NCI-H2107 treated with DMSO at 0.1 percent for 48 hours (cell line): ENCODE measurements around the gene MVB12B.
A peak's percentile ranks its signal among the peaks of the same experiment; 100 is the strongest.

Source experiments
- DNase-seq: peaks from one replicate; lab custom pipeline; 2025; ENCODE audit not compliant: unreplicated experiment; lab: John Stamatoyannopoulos, UW

The MVB12B gene

GRCh38 chr9:126515873-126516505, 189.4 kb downstream of the MVB12B start:
- DNase-seq = no peak

- no peak for DNase-seq
Measured at GRCh38 chr9:126516561-126516935, 189.9 kb downstream of the MVB12B start.

- DNase-seq = peak; percentile 16
Measured at GRCh38 chr9:126516936-126517832, 190.6 kb downstream of the MVB12B start.

GRCh38 chr9:126517833-126518356, 191.3 kb downstream of the MVB12B start:
- DNase-seq = no peak

GRCh38 chr9:126518763-126519162, 192.1 kb downstream of the MVB12B start:
- no peak for DNase-seq

- peak; percentile 16 for DNase-seq
Measured at GRCh38 chr9:126519660-126520420, 193.2 kb downstream of the MVB12B start.

- no peak for DNase-seq
Measured at GRCh38 chr9:126520453-126520852, 193.8 kb downstream of the MVB12B start.

- no peak for DNase-seq
Measured at GRCh38 chr9:126521089-126521488, 194.5 kb downstream of the MVB12B start.

GRCh38 chr9:126521551-126521950, 194.9 kb downstream of the MVB12B start:
- no peak for DNase-seq

- no peak for DNase-seq
Measured at GRCh38 chr9:126521976-126522590, 195.5 kb downstream of the MVB12B start.

GRCh38 chr9:126522612-126523356, 196.2 kb downstream of the MVB12B start:
- no peak for DNase-seq

GRCh38 chr9:126523611-126524111, 197.0 kb downstream of the MVB12B start:
- no peak for DNase-seq

- no peak for DNase-seq
Measured at GRCh38 chr9:126524353-126525077, 197.9 kb downstream of the MVB12B start.

- no peak for DNase-seq
Measured at GRCh38 chr9:126526218-126527108, 199.8 kb downstream of the MVB12B start.

GRCh38 chr9:126527109-126527825, 200.6 kb downstream of the MVB12B start:
- no peak for DNase-seq

GRCh38 chr9:126528111-126528510, 201.5 kb downstream of the MVB12B start:
- DNase-seq = no peak

GRCh38 chr9:126528915-126529314, 202.3 kb downstream of the MVB12B start:
- no peak for DNase-seq
